ENCODE measurements around the gene KIR3DL3. TPM values are rescaled to one million over a fixed set of nuclear protein-coding genes. Genes with fewer than 3 reads are reported as not detected.
"Not testable (repeated sequence)": the region's sequence is repeated elsewhere in the genome, so short reads cannot be mapped to it uniquely, and the experiment has no call there.

Gene KIR3DL3
- not detected in 2 replicates for polyA plus RNA-seq (2011; rRNA removed)
- polyA minus RNA-seq (2011; rRNA and poly(A)+ RNA removed) = not detected in 2 replicates

GRCh38 chr19:54724142-54724541 lies at the start of gene KIR3DL3:
Gene KIR3DL3 (plus strand): TSS chr19:54724442. CDS start chr19:54724497, 55 bp downstream.
- no peak for TF ChIP-seq CTCF (IDR thresholded peaks at IDR 0.05; ENCODE audit: insufficient read depth, low read depth, low read length)
- CTCF ChIA-PET = no interaction called here
- Histone ChIP-seq H3K4me3 (ENCODE audit: low read depth, low read length) (no peak within 1 kb of the TSS), H3K36me3 (ENCODE audit: control insufficient read depth, insufficient read depth, low read length) (no peaks in the 10 kb centered on the region), H3K27me3 (ENCODE audit: control insufficient read depth, insufficient read depth, low read length) (no peaks in the 10 kb centered on the region)
- no peak for DNase-seq (ENCODE audit: low read depth)
- POLR2A ChIA-PET = no interaction called here

DNA sequence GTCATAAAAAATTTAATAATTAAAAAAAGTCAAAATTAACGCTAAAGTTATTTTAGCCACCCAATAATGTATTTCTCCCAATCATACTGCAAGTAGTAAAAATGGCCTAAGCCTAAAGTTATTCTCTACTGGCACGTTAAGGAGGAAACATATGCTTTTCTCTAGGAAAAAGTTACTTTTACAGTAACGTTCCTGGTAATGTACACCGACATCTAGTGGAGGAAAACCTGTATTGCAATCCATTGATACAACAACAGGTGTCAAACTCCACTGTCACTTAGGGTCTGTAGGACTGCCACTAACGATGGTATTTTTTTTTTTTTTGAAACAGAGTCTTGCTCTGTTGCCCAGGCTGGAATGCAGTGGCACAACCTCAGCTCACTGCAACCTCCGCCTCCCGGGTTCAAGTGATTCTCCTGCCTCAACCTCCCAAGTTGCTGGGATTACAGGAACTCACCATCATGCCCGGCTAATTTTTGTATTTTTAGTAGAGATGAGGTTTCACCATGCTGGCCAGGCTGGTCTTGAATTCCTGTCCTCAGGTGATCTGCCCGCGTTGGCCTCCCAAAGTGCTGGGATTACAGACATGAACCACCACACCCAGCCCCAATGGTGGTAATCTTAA lies 47.9 kb upstream of the KIR3DL3 start:
- H3K4me3 ChIP-seq (ENCODE audit: low read depth, low read length); H3K27me3 ChIP-seq (ENCODE audit: control insufficient read depth, insufficient read depth, low read length); DNase-seq (ENCODE audit: low read depth); POLR2A ChIA-PET; H3K36me3 ChIP-seq (ENCODE audit: control insufficient read depth, insufficient read depth, low read length): not testable (repeated sequence)
- peak; percentile 83 for TF ChIP-seq CTCF (IDR thresholded peaks at IDR 0.05; ENCODE audit: insufficient read depth, low read depth, low read length)
- CTCF ChIA-PET = interaction anchor here (0.9 to 6.0 kb wide), 5 partner anchors 18 to 1182 kb away, joined by 3 to 46 read pairs (median 4); no protein-coding TSS in a partner anchor

DNA sequence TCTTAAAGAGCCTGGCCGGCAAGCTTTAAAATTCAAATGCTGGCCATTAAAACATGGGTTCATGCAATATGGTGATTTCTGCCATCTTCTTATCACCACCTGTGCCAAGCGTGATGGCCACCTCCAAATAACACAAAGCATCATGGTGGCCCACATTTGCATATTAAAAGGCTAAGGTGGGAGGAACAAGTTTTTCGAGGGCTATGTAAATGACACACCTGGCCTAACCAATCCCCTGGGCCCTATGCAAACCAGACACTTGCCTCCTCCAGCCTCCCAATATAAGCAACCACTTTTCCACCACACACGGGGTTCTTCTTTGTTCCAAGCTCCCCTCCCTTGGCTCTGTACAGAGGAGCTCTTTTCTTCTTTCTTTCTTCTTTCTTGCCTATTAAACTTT lies 47.0 kb upstream of the KIR3DL3 start:
- no peak overlapping the region for H3K4me3 ChIP-seq (ENCODE audit: low read depth, low read length)
- CTCF ChIA-PET = interaction anchor here (0.7 to 6.0 kb wide), 3 partner anchors 17 to 198 kb away, joined by 3 to 46 read pairs (median 4); no protein-coding TSS in a partner anchor
- DNase-seq (ENCODE audit: low read depth) = no peak
- H3K36me3 ChIP-seq (ENCODE audit: control insufficient read depth, insufficient read depth, low read length) = no peaks in the 10 kb centered on the region
- POLR2A ChIA-PET = no interaction called here
- no peak for TF ChIP-seq CTCF (IDR thresholded peaks at IDR 0.05; ENCODE audit: insufficient read depth, low read depth, low read length)
- H3K27me3 ChIP-seq (ENCODE audit: control insufficient read depth, insufficient read depth, low read length) = no peaks in the 10 kb centered on the region

GRCh38 chr19:54681596-54681995 lies 42.6 kb upstream of the KIR3DL3 start:
- DNase-seq (ENCODE audit: low read depth); H3K4me3 ChIP-seq (ENCODE audit: low read depth, low read length); POLR2A ChIA-PET; H3K36me3 ChIP-seq (ENCODE audit: control insufficient read depth, insufficient read depth, low read length); H3K27me3 ChIP-seq (ENCODE audit: control insufficient read depth, insufficient read depth, low read length): not testable (repeated sequence)
- CTCF ChIA-PET = interaction anchor here (1.1 kb wide), 1 partner anchor 9 kb away, joined by 4 read pairs; no protein-coding TSS in a partner anchor

GRCh38 chr19:54682306-54682856 lies 41.9 kb upstream of the KIR3DL3 start:
- no peak for DNase-seq (ENCODE audit: low read depth)
- ChIA-PET POLR2A (no interaction called here), CTCF (interaction anchor here (0.7 to 1.1 kb wide), 2 partner anchors 8 to 9 kb away, joined by 3 to 4 read pairs; no protein-coding TSS in a partner anchor)
- no peak for TF ChIP-seq CTCF (IDR thresholded peaks at IDR 0.05; ENCODE audit: insufficient read depth, low read depth, low read length)
- Histone ChIP-seq H3K27me3 (ENCODE audit: control insufficient read depth, insufficient read depth, low read length) (no peaks in the 10 kb centered on the region), H3K36me3 (ENCODE audit: control insufficient read depth, insufficient read depth, low read length) (no peaks in the 10 kb centered on the region), H3K4me3 (ENCODE audit: low read depth, low read length) (no peak overlapping the region)
